OCI-LY7 (cell line): ENCODE data around the gene CYP24A1. TPM values are rescaled to one million over a fixed set of nuclear protein-coding genes. Genes with fewer than 3 reads are reported as not detected.

ENCODE experiments used
- BruUV-seq: library from RNA; stranded (reverse); fragments of 400-500 nt; replicated peaks from 2 replicates; lab custom pipeline; 2021; lab: Mats Ljungman, UMichigan
- CTCF ChIA-PET: fragments of 300-600 bp; sonication (Branson Sonifier 250); formaldehyde crosslinking; loops from one replicate; lab custom pipeline; 2022; ENCODE audit warnings: antibody characterized with exemption; ENCODE audit not compliant: unreplicated experiment; lab: Charles Lee
- POLR2A ChIA-PET: fragments of 300-600 bp; sonication (Branson Sonifier 250); formaldehyde crosslinking; loops from one replicate; lab custom pipeline; 2022; ENCODE audit warnings: antibody characterized with exemption; lab: Charles Lee
- DNase-seq: peaks from one replicate; pipeline ENCODE4 v3.0.0-alpha.2; 2015; ENCODE audit warnings: low spot score
- H2AFZ ChIP-seq: fragments of 200-600 bp; sonication (generic), shearing (Covaris generic); 2 replicates; pipeline ENCODE4 v1.6.1; 2014; ENCODE audit warnings: mild to moderate bottlenecking, antibody characterized with exemption, low read length, moderate library complexity
- H3K27ac ChIP-seq: fragments of 200-600 bp; sonication (generic); 2 replicates; pipeline ENCODE4 v1.5.1; 2014; ENCODE audit warnings: mixed run types, low read depth, mild to moderate bottlenecking, moderate library complexity, low read length, inconsistent platforms; ENCODE audit not compliant: poor library complexity, severe bottlenecking
- H3K36me3 ChIP-seq: fragments of 200-600 bp; sonication (generic); 2 replicates; pipeline ENCODE4 v1.6.1; 2014; ENCODE audit warnings: mild to moderate bottlenecking, antibody characterized with exemption, low read length, moderate library complexity, mixed read lengths; ENCODE audit not compliant: insufficient read depth
- H3K4me1 ChIP-seq: fragments of 200-600 bp; sonication (generic); 2 replicates; pipeline ENCODE4 v1.5.1; 2014; ENCODE audit warnings: mild to moderate bottlenecking, low read length; ENCODE audit not compliant: insufficient read depth, poor library complexity, severe bottlenecking
- H3K4me2 ChIP-seq: fragments of 200-600 bp; sonication (generic); 2 replicates; pipeline ENCODE4 v1.6.1; 2014; ENCODE audit warnings: mild to moderate bottlenecking, low read length
- H3K4me3 ChIP-seq: fragments of 200-600 bp; sonication (generic); 2 replicates; pipeline ENCODE4 v1.5.1; 2014; ENCODE audit warnings: mild to moderate bottlenecking, low read depth, low read length; ENCODE audit not compliant: poor library complexity, severe bottlenecking
- H3K79me2 ChIP-seq: fragments of 200-600 bp; sonication (generic); 2 replicates; pipeline ENCODE4 v1.6.1; 2016; ENCODE audit warnings: low read depth, mild to moderate bottlenecking, low read length, moderate library complexity, mixed read lengths; ENCODE audit not compliant: insufficient read depth
- H3K9me2 ChIP-seq: fragments of 200-600 bp; sonication (generic); 2 replicates; pipeline ENCODE4 v1.6.1; 2016; ENCODE audit warnings: mild to moderate bottlenecking, low read length, mixed read lengths; ENCODE audit not compliant: insufficient read depth
- H3K9me3 ChIP-seq: fragments of 200-600 bp; sonication (generic); 2 replicates; pipeline ENCODE4 v1.6.1; 2014; ENCODE audit warnings: mild to moderate bottlenecking, mixed run types, low read length, mixed read lengths
- H4K20me1 ChIP-seq: fragments of 200-600 bp; sonication (generic); 2 replicates; pipeline ENCODE4 v1.6.1; 2014; ENCODE audit warnings: mild to moderate bottlenecking, antibody characterized with exemption, low read length, moderate library complexity, mixed read lengths; ENCODE audit not compliant: insufficient read depth
- EZH2phosphoT487 ChIP-seq: fragments of 200-600 bp; sonication (generic); IDR thresholded peaks from 2 replicates; pipeline ENCODE4 v1.6.1; 2018; ENCODE audit warnings: low read depth, borderline replicate concordance, mild to moderate bottlenecking, mixed run types, antibody characterized with exemption, low read length, moderate library complexity, mixed read lengths
- intact Hi-C: fragments of 100-400 bp; cut with micrococcal nuclease; formaldehyde crosslinking; loops from one replicate; pipeline ENCODE4 v1.10.0; 2022; ENCODE audit not compliant: unreplicated experiment
- total RNA-seq, 2 experiments: library from RNA; depleted of rRNA in 1 of 2; stranded (reverse); fragments of >200 nt in 1 of 2; shearing (Covaris generic) in 1 of 2; gene quantifications; 2 replicates each; pipeline ENCODE4 v1.2.3, GENCODE V29; 2014 to 2022
- TF ChIP-seq, protein P1 (sequence below): fragments of 200-600 bp; sonication (generic); conservative IDR thresholded peaks from 2 replicates; pipeline ENCODE4 v1.5.1; 2014; ENCODE audit warnings: mild to moderate bottlenecking, antibody characterized with exemption, low read length, moderate library complexity, mixed read lengths

Gene CYP24A1
- total RNA-seq, 2 experiments from 2014 or later, result not detected

DNA sequence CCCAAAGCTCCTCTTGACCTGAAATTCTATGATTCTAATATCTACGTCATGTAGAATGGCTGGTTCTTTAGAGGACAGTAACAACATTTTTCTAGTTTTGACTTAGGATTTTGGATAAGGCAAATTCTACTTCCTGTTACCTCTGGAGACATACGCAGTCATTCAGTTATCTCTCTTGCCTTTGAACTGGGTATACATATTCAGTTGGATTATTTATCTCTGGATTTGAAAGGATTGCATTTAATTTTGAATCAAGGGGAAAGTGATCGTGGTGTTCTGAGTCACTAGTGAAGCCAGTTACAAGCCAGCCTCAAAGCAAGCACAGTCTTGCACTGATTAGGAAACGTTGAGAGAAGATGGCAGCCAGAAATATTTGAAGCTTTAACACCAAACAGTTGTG, 68.1 kb downstream of the CYP24A1 start:
- intact Hi-C loops, result no loop called here
- no peaks in the 10 kb centered on the region for H3K9me3 ChIP-seq
- no TSS peak for BruUV-seq
- H3K36me3 ChIP-seq, result no peaks in the 10 kb centered on the region
- no peak overlapping the region for H3K27ac ChIP-seq
- CTCF ChIA-PET, result interaction anchor here (1.7 kb wide), 1 partner anchor 92 kb away, joined by 5 read pairs; no protein-coding TSS in a partner anchor
- TF ChIP-seq EZH2phosphoT487, result no peak
- TF ChIP-seq, protein P1, sequence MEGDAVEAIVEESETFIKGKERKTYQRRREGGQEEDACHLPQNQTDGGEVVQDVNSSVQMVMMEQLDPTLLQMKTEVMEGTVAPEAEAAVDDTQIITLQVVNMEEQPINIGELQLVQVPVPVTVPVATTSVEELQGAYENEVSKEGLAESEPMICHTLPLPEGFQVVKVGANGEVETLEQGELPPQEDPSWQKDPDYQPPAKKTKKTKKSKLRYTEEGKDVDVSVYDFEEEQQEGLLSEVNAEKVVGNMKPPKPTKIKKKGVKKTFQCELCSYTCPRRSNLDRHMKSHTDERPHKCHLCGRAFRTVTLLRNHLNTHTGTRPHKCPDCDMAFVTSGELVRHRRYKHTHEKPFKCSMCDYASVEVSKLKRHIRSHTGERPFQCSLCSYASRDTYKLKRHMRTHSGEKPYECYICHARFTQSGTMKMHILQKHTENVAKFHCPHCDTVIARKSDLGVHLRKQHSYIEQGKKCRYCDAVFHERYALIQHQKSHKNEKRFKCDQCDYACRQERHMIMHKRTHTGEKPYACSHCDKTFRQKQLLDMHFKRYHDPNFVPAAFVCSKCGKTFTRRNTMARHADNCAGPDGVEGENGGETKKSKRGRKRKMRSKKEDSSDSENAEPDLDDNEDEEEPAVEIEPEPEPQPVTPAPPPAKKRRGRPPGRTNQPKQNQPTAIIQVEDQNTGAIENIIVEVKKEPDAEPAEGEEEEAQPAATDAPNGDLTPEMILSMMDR, result no peak
- POLR2A ChIA-PET, result interaction anchor here (0.6 to 1.0 kb wide), 4 partner anchors 8 to 1847 kb away, joined by 3 to 4 read pairs (median 3); no protein-coding TSS in a partner anchor
- no peak overlapping the region for H2AFZ ChIP-seq
- no peak overlapping the region for H3K4me2 ChIP-seq
- DNase-seq, result no peak
- H4K20me1 ChIP-seq, result no peaks in the 10 kb centered on the region
- H3K4me1 ChIP-seq, result no peaks in the 10 kb centered on the region
- no peaks in the 10 kb centered on the region for H3K79me2 ChIP-seq
- no peaks in the 10 kb centered on the region for H3K9me2 ChIP-seq
- H3K4me3 ChIP-seq, result no peak overlapping the region

GRCh38 chr20:54104781-54105180, 69.0 kb downstream of the CYP24A1 start:
- TF ChIP-seq, protein P1, result no peak
- TF ChIP-seq EZH2phosphoT487, result no peak
- no peaks in the 10 kb centered on the region for H3K9me2 ChIP-seq
- no TSS peak for BruUV-seq
- H3K4me3 ChIP-seq, result no peak overlapping the region
- H2AFZ ChIP-seq, result no peak overlapping the region
- ChIA-PET POLR2A (interaction anchor here (0.5 to 1.5 kb wide), 4 partner anchors 17 to 1956 kb away, joined by 3 to 4 read pairs (median 4); no protein-coding TSS in a partner anchor), CTCF (interaction anchor here (1.7 kb wide), 1 partner anchor 93 kb away, joined by 5 read pairs; no protein-coding TSS in a partner anchor)
- H3K27ac ChIP-seq, result no peak overlapping the region
- H4K20me1 ChIP-seq, result no peaks in the 10 kb centered on the region
- H3K79me2 ChIP-seq, result no peaks in the 10 kb centered on the region
- H3K36me3 ChIP-seq, result no peaks in the 10 kb centered on the region
- H3K4me1 ChIP-seq, result no peaks in the 10 kb centered on the region
- intact Hi-C loops, result no loop called here
- H3K9me3 ChIP-seq, result no peaks in the 10 kb centered on the region
- H3K4me2 ChIP-seq, result no peak overlapping the region
- DNase-seq, result no peak
